H1 (cell line): ENCODE measurements around the gene ARID1B. TPM values are rescaled to one million over a fixed set of nuclear protein-coding genes. Genes with fewer than 3 reads are reported as not detected.

Source experiments
- ATF3 ChIP-seq: IDR thresholded peaks from 2 replicates; pipeline ENCODE4 v1.6.1; 2011; ENCODE audit warnings: low read depth, mild to moderate bottlenecking, low read length; ENCODE audit not compliant: insufficient read depth
- FOSL1 ChIP-seq: IDR thresholded peaks from 2 replicates; pipeline ENCODE4 v1.6.1; 2011; ENCODE audit warnings: mild to moderate bottlenecking, low read depth, low read length, moderate library complexity; ENCODE audit not compliant: insufficient read depth
- RAD21 ChIP-seq, 2 experiments: IDR thresholded peaks in 1 of 2; conservative IDR thresholded peaks in 1 of 2; 2 replicates each; pipeline ENCODE4 v1.6.1; 2011; ENCODE audit warnings: low read depth in 2 of 2, low read length in 2 of 2, improper control_type of control experiment in 1 of 2, inconsistent platforms in 1 of 2, mild to moderate bottlenecking in 1 of 2, moderate library complexity in 1 of 2
- SUZ12 ChIP-seq: fragments of 200-600 bp; sonication (generic); IDR thresholded peaks from 2 replicates; pipeline ENCODE4 v1.6.1; 2012; ENCODE audit warnings: mild to moderate bottlenecking, inconsistent platforms, low read length, moderate library complexity, mixed read lengths
- polyA plus RNA-seq, 7 experiments: library from polyadenylated mRNA; depleted of rRNA in 3 of 7; stranded (reverse) in 5 of 7; unstranded in 2 of 7; fragments of >200 nt in 5 of 7; fragments of 200-250 nt in 2 of 7; gene quantifications; 1 replicate in 5 of 7; 2 replicates in 1 of 7; 4 replicates in 1 of 7; pipeline versions ENCODE4 v1.2.1 to v1.2.3, GENCODE V29; 2011 to 2013; ENCODE audit warnings: missing spikeins in 2 of 7, mixed read lengths in 2 of 7
- total RNA-seq: library from RNA; stranded (reverse); fragmentation: NEBNext Ultra II Directional; extraction: Animal tissue kit (Norgen Biotek cat#: 25700); gene quantifications from 2 replicates; pipeline ENCODE4 v1.2.1, GENCODE V29; 2021

The ARID1B gene
- total and polyA plus RNA-seq, 2 of the 8 experiments (the other 6 are each of a cell fraction or from before 2014, with no cell fraction given): 24.3 to 70.3 TPM

GRCh38 chr6:157094038-157094437 lies 316.9 kb downstream of the ARID1B start (continued):
- TF ChIP-seq RAD21 (IDR thresholded peaks at IDR 0.05 in 1 of 2, conservative IDR thresholded peaks at IDR 0.05 in 1 of 2; ENCODE audit: low read depth in 2 of 2, low read length in 2 of 2) (no peak), FOSL1 (no peak), ATF3 (no peak), SUZ12 (no peak)
